GM12891 (cell line): Measurements from ENCODE around the gene TM7SF3.

Experiments used
- PAX5 ChIP-seq: IDR thresholded peaks from 2 replicates; pipeline ENCODE4 v1.6.1; 2011; ENCODE audit warnings: low read length, moderate library complexity, mild to moderate bottlenecking; ENCODE audit not compliant: insufficient read depth, severe bottlenecking
- POLR2A ChIP-seq: IDR thresholded peaks from 2 replicates; pipeline ENCODE4 v1.6.1; 2011; ENCODE audit warnings: low read depth, low read length, control low read depth
- POLR2AphosphoS5 ChIP-seq: IDR thresholded peaks from 2 replicates; pipeline ENCODE4 v1.6.1; 2011; ENCODE audit warnings: low read depth, low read length, control low read depth
- SPI1 ChIP-seq: IDR thresholded peaks from 2 replicates; pipeline ENCODE4 v1.6.1; 2011; ENCODE audit warnings: low read depth, low read length, control low read depth

GRCh38 chr12:27032679-27033078, 18.5 kb upstream of the TM7SF3 start:
- TF ChIP-seq POLR2AphosphoS5 (no peak), POLR2A (no peak), SPI1 (no peak), PAX5 (no peak)
